Measurements from ENCODE around the gene CARMIL1. TPM values are rescaled to one million over a fixed set of nuclear protein-coding genes. Genes with fewer than 3 reads are reported as not detected.
A peak's percentile ranks its signal among the peaks of the same experiment; 100 is the strongest.

Gene CARMIL1
- total and polyA plus RNA-seq, 5 experiments from 2014 or later: 1.3 to 13.3 (median 1.9) TPM

DNA sequence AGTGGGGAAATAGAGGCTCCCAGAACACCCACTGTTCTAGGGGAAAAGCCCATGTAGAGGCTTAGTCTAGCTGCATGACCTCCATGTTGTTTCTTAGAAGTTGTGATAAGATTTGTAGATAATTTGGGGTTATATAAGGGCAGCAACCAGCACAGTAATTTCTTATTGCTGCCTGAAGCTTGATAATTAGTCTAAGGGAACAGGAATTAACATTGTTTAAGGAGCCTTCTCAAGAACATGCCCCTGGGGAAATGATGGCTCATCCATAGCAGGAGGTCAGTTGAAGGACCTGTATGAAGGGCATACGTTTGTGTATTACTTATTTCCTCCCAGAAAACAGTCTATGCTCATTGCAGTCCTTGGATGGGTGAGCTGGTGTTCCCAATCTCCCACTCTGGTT, 202.1 kb downstream of the CARMIL1 start:
- peak overlapping the region in 1 of 10 donors; percentile 72 for H3K27ac Mint-ChIP-seq
- ATAC-seq: no peak
- DNase-seq: no peak
- H3K36me3 Mint-ChIP-seq: peaks cover 0 to 47% (median 25%) of the 10 kb centered on the region in 3 donors
- H3K9me3 Mint-ChIP-seq: no peaks in the 10 kb centered on the region
- H3K4me1 Mint-ChIP-seq: peaks cover 0 to 2% (median 0%) of the 10 kb centered on the region in 4 donors
- H3K27me3 Mint-ChIP-seq: no peaks in the 10 kb centered on the region
- POLR2A ChIA-PET: interaction anchor here (1.6 kb wide), 1 partner anchor 9 kb away, joined by 4 read pairs; no protein-coding TSS in a partner anchor
- H3K4me3 Mint-ChIP-seq: no peak overlapping the region

DNA sequence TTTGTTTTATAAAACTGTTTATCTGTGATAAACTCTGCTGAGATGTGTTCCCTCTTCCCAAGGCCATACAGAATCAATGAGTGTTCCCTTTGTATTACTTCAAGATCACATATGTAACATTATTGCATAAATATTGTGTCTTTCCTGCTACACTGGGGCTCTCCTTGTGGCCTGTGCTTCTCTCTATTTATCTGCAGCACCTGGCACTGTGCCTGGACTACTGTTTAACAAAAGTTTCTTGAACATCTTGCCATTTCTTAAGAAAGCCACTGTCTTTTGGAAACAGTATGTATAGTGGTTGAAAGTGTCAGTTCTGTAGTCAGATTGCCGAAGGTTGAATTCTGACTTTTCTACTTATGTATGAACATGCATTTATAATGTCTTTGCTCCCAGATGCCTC, 203.8 kb downstream of the CARMIL1 start:
- POLR2A ChIA-PET: no interaction called here
- DNase-seq (no peak), ATAC-seq (no peak)
- Mint-ChIP-seq H3K27me3 (no peaks in the 10 kb centered on the region), H3K4me3 (no peak overlapping the region), H3K9me3 (no peaks in the 10 kb centered on the region), H3K4me1 (peaks cover 0 to 2% (median 0%) of the 10 kb centered on the region in 4 donors), H3K36me3 (peaks cover 0 to 37% (median 23%) of the 10 kb centered on the region in 3 donors), H3K27ac (peak overlapping the region in 2 of 10 donors; percentile 50 to 80)

DNA sequence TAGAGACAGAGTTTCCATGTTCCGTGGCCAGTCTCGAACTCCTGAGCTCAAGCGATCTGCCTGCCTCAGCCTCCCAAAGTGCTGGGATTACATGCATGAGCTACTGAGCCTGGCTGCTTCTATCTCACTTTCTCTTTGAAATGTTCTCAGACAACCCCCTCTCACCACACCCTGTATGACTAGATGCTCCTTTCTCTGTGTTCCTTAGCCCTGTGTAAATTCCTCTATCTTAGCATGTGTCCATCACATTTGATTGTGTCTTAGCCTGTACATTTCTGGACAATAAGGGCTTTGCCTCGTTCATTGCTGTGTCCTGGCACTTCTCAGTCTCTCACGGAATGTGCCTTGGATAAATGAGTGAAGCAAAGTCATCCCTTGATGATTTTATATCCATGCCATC, 204.8 kb downstream of the CARMIL1 start:
- no peak for DNase-seq
- Mint-ChIP-seq H3K36me3 (peaks cover 0 to 39% (median 23%) of the 10 kb centered on the region in 3 donors), H3K9me3 (no peaks in the 10 kb centered on the region), H3K4me1 (peaks cover 0 to 2% (median 0%) of the 10 kb centered on the region in 4 donors), H3K4me3 (no peak overlapping the region), H3K27ac (no peak overlapping the region), H3K27me3 (no peaks in the 10 kb centered on the region)
- POLR2A ChIA-PET: interaction anchor here (0.6 kb wide), 1 partner anchor 114 kb away, joined by 4 read pairs; no protein-coding TSS in a partner anchor
- ATAC-seq: no peak

DNA sequence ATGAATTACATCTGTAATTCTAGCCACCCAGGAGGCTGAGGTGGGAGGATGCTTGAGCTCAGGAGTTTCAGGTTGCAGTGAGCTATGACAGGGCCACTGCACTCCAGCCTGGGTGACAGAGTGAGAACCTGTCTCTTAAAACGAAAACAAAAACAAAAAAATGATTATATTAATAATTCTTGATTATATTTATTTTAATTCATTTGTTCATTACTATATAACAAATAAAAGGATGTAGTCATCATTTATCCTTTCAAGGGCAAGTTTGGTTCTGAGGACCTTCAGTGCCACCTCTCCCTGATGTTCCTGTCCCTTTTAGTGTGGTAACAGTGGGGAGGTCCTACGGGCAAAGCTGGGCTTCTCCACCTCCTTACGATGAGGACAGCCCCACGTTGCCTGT, 205.7 kb downstream of the CARMIL1 start:
- peaks cover 3 to 4% (median 3%) of the 10 kb centered on the region in 4 donors for H3K4me1 Mint-ChIP-seq
- H3K9me3 Mint-ChIP-seq: no peaks in the 10 kb centered on the region
- no peak overlapping the region for H3K27ac Mint-ChIP-seq
- H3K4me3 Mint-ChIP-seq: no peak overlapping the region
- POLR2A ChIA-PET: no interaction called here
- H3K27me3 Mint-ChIP-seq: no peaks in the 10 kb centered on the region
- DNase-seq (no peak), ATAC-seq (no peak)
- peaks cover 0 to 38% (median 23%) of the 10 kb centered on the region in 3 donors for H3K36me3 Mint-ChIP-seq

DNA sequence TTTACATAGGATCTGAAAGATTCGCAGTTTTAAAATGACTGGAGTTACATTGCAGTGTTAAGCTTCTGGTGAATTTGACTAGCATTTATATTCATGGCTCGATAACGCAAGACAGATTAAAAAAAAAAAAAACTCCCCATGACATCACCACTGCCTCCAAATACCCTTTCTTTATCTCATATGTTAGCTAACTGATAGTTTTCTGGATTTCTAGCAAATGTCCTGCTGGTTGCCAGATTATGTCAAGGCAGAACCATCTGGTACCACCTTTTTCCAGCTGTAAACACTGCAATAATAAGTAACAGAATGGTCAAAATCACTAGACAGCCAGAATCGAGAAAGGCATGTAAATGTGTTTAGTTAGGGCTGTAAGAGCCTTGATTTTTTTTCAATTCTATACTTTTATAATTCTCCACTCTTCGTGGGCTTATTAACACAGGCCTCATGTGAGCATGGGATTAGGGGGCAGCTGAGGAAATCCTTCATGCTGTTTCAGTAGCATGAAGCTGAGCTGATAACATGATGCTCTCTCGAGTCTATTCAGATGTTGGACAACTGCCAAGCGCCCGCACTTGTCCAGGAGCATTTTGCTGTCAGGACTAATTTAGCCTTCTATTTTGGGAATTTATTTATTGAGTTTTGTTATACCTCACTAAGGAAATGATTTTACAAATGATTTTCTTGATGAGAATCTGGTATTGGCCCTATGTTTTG, 206.8 kb downstream of the CARMIL1 start:
- no peak for ATAC-seq
- Mint-ChIP-seq H3K4me1 (peaks cover 8 to 9% (median 8%) of the 10 kb centered on the region in 4 donors), H3K4me3 (no peak overlapping the region), H3K27me3 (no peaks in the 10 kb centered on the region), H3K36me3 (peaks cover 0 to 33% (median 21%) of the 10 kb centered on the region in 3 donors), H3K9me3 (no peaks in the 10 kb centered on the region), H3K27ac (no peak overlapping the region)
- POLR2A ChIA-PET: interaction anchor here (0.7 kb wide), 1 partner anchor 969 kb away, joined by 3 read pairs; no protein-coding TSS in a partner anchor
- DNase-seq: no peak

DNA sequence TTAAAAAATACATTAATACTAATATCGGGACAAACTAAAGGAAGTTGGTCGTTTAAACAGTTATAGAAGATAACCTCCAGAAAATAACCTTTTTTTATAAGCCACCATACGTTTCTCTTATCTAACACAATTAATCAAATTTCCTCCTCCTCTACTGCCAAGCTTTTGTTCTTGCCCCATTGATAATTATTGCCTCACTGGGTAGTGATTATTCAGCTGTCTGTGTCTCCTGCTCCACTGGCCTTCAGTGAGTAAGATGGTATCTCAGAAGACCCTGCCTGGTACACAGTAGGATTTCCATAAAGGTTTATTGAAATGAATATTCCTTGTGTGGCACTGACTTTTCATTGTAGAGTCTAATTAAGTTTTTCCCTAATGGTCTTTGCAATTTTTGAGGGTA, 207.4 kb downstream of the CARMIL1 start:
- no peaks in the 10 kb centered on the region for H3K9me3 Mint-ChIP-seq
- peaks cover 8 to 9% (median 8%) of the 10 kb centered on the region in 4 donors for H3K4me1 Mint-ChIP-seq
- no peak for DNase-seq
- no peak overlapping the region for H3K4me3 Mint-ChIP-seq
- H3K27me3 Mint-ChIP-seq: no peaks in the 10 kb centered on the region
- H3K36me3 Mint-ChIP-seq: peaks cover 0 to 29% (median 17%) of the 10 kb centered on the region in 3 donors
- H3K27ac Mint-ChIP-seq: no peak overlapping the region
- POLR2A ChIA-PET: no interaction called here
- ATAC-seq: no peak

DNA sequence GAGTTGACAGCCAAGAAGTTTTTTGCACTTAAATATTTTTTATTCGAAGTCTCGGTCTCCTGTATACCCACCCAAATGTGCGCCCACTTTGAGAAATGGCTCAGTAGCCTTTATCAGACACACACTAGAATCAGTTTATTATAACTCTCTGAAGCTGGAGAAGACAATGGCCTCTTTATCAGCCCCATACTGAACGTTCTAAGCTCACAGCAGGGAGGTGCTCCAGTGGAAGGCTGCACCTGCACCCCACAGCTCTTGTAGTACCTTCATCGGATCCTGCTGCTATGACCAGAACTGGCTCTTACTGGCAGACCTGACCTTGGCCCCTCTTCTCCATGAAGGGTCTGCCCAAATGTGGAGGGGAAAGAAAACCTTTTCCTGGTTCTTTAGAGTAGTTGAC, 207.8 kb downstream of the CARMIL1 start:
- Mint-ChIP-seq H3K27ac (no peak overlapping the region), H3K27me3 (no peaks in the 10 kb centered on the region), H3K4me1 (peaks cover 8 to 9% (median 8%) of the 10 kb centered on the region in 4 donors), H3K9me3 (no peaks in the 10 kb centered on the region), H3K4me3 (no peak overlapping the region), H3K36me3 (peaks cover 3 to 31% (median 14%) of the 10 kb centered on the region in 3 donors)
- ATAC-seq: no peak
- DNase-seq: no peak
- POLR2A ChIA-PET: no interaction called here

DNA sequence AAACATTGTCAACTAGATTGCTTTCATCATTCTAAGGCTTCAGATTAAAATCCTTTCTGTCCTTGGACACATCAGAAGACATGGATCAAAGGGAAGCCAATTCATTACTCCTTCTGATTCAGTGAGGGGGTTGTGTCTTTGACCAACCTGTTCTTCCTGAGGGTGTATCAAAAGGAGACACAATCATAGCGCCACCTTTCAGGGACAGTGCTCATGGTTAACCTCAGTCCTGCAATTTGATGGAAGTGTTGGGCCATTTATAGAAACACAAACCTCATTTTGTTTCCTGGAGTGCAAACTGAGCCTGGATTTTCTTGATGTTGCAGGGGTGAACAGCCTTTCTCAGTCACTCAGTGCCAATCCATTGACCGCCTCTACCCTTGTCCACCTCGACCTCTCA, 209.0 kb downstream of the CARMIL1 start:
- Mint-ChIP-seq H3K4me1 (peaks cover 8 to 9% (median 8%) of the 10 kb centered on the region in 4 donors), H3K27me3 (no peaks in the 10 kb centered on the region), H3K4me3 (no peak overlapping the region), H3K27ac (no peak overlapping the region), H3K9me3 (no peaks in the 10 kb centered on the region), H3K36me3 (peaks cover 7 to 26% (median 12%) of the 10 kb centered on the region in 3 donors)
- DNase-seq (no peak), ATAC-seq (no peak)
- POLR2A ChIA-PET: interaction anchor here (0.6 kb wide), 1 partner anchor 209 kb away, joined by 3 read pairs; the partner anchor contains the start of gene CARMIL1

DNA sequence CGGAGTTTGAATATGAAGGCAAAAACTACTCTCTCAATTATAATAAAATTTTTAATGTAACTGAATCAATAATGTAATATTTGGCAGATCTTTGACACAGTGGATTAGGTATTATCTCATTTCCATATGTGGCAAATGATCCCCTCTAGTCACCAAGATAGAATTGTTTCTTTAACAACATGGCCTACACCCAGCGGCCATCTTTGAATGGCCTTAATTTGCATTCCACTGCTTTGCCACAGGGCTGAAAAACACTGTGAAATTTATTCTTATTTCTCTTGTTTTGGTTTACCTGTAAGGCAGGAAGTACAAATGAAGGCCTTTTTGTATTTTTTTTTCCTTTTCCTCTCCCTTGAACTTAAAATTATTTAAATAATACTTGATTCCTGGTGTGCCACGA, 210.2 kb downstream of the CARMIL1 start:
- POLR2A ChIA-PET: interaction anchor here (0.6 to 3.3 kb wide), 8 partner anchors 12 to 265 kb away, joined by 3 to 31 read pairs (median 4); partner anchors contain the start of gene CARMIL1
- Mint-ChIP-seq H3K27me3 (no peaks in the 10 kb centered on the region), H3K27ac (peak overlapping the region in 3 of 10 donors; percentile 22 to 89 (median 58)), H3K9me3 (no peaks in the 10 kb centered on the region), H3K4me1 (peaks cover 6 to 9% (median 8%) of the 10 kb centered on the region in 4 donors), H3K36me3 (peaks cover 7 to 24% (median 9%) of the 10 kb centered on the region in 3 donors), H3K4me3 (no peak overlapping the region)
- ATAC-seq (no peak), DNase-seq (no peak)

DNA sequence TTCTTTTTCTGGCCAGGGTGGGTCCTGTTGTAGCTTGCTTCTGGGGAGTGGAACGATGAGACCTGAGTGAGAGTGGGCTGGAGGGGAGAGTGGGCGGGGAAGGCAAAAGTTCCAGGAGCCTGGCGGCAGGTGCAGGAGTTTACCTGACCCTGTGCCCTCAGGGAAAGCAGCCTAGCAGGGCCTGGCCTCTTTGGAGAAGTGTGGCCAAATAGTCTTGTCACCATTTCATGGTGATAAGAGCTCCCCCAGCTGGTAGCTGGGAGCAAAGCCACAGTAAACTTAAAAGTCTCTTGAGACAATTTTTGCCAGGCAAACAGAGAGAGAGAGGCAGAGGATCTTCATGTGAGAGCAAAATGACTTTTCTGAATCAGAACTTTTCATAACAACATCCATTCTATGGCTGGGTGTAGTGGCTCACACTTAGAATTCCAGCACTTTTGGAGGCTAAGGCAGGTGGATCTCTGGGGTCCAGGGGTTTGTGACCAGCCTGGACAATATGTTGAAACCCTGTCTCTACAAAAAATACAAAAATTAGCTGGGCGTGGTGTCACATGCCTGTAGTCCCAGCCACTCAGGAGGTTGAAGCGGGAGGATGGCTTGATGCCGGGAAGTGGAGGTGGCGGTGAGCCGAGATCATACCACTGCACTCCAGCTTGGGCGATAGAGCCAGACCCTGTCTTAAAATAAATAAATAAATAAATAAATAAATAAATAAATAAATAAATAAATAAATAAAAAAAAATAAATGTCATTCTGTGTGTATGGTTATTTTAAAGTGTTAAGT, 211.0 kb downstream of the CARMIL1 start:
- Mint-ChIP-seq H3K27ac (peak overlapping the region in 6 of 10 donors; percentile 22 to 89 (median 58)), H3K36me3 (peaks cover 7 to 32% (median 12%) of the 10 kb centered on the region in 3 donors), H3K9me3 (no peaks in the 10 kb centered on the region), H3K4me1 (peaks cover 6 to 9% (median 8%) of the 10 kb centered on the region in 4 donors), H3K27me3 (no peaks in the 10 kb centered on the region), H3K4me3 (no peak overlapping the region)
- POLR2A ChIA-PET: interaction anchor here (0.6 to 3.3 kb wide), 10 partner anchors 10 to 266 kb away, joined by 3 to 31 read pairs (median 4); partner anchors contain the start of gene CARMIL1
- ATAC-seq: peak; percentile 78 to 96
- DNase-seq: peak; percentile 37 to 84 (median 65)

DNA sequence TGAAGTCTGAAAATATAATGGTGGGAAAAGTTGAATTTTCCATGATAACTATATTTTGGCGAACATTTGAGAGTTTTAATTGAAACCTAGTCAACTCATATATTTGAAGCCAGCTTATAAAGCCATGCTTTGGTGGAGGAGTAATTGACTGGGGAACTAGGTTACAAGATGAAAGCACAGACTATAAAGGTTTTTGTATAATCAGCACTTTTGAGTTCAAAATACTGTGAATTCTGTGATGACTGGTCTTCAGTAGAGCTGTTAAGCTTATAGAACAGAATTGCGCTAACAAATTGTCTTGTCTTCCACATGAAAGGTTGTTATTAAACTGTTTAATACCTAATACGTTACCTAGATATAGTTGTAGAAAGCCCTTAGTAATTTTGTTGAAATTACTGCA, 213.8 kb downstream of the CARMIL1 start:
- Mint-ChIP-seq H3K4me1 (peaks cover 6 to 9% (median 8%) of the 10 kb centered on the region in 4 donors), H3K27me3 (no peaks in the 10 kb centered on the region), H3K36me3 (peaks cover 7 to 31% (median 14%) of the 10 kb centered on the region in 3 donors), H3K27ac (no peak overlapping the region), H3K9me3 (no peaks in the 10 kb centered on the region), H3K4me3 (no peak overlapping the region)
- POLR2A ChIA-PET: no interaction called here
- no peak for ATAC-seq
- no peak for DNase-seq

DNA sequence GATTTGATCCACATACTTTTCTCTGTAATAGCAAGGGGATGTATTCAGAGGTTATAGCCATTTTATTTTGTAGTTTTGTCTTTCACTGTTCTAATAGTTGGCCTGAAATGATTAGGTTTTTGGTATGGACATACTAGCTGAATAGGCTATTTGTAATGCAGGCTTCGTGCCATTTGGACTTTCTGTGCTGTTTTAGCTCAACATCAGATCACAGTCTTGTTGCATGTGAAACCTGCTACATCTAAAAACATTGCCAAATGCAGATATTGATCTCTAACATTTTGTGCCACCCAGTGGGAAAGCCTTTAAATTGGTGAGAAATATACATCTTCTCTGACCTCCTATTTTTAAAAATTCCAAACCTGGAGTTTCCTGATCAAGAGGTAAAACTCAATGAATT, 215.3 kb downstream of the CARMIL1 start:
- no peak for ATAC-seq
- no peaks in the 10 kb centered on the region for H3K27me3 Mint-ChIP-seq
- H3K27ac Mint-ChIP-seq: no peak overlapping the region

More for the DNA sequence above, 215.3 kb downstream of the CARMIL1 start:
- Mint-ChIP-seq H3K4me1 (peaks cover 6 to 9% (median 8%) of the 10 kb centered on the region in 4 donors), H3K36me3 (peaks cover 7 to 31% (median 11%) of the 10 kb centered on the region in 3 donors), H3K9me3 (no peaks in the 10 kb centered on the region), H3K4me3 (no peak overlapping the region)
- no peak for DNase-seq
- POLR2A ChIA-PET: no interaction called here
